Putamen (tissue), 1 donor: Measurements from ENCODE around the gene BACE2.
"Not testable (repeated sequence)": the region's sequence is repeated elsewhere in the genome, so short reads cannot be mapped to it uniquely, and the experiment has no call there.

Source experiments
- DNase-seq: peaks from one replicate; pipeline ENCODE4 v3.0.0-alpha.2; 2016; ENCODE audit warnings: low spot score

BACE2 gene

DNA sequence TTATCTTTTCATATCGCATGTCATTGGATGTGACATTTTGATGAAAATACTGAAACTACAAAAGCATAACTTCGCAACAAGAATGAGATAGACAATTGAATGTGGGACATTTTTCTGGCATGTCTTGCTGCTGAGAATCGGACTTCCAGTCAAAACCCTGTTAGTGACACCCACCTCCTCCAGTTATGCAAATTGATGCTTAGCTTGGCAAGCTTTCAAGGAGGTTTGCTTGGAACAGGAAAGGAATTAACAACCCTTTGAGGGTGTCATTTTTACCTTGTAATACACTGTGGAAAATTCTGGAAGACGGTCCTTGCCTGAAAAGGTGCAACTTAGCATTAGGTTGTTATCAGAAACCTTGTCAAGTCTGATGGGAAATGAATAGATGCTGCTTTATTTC, 109.9 kb downstream of the BACE2 start:
- DNase-seq, result no peak

DNA sequence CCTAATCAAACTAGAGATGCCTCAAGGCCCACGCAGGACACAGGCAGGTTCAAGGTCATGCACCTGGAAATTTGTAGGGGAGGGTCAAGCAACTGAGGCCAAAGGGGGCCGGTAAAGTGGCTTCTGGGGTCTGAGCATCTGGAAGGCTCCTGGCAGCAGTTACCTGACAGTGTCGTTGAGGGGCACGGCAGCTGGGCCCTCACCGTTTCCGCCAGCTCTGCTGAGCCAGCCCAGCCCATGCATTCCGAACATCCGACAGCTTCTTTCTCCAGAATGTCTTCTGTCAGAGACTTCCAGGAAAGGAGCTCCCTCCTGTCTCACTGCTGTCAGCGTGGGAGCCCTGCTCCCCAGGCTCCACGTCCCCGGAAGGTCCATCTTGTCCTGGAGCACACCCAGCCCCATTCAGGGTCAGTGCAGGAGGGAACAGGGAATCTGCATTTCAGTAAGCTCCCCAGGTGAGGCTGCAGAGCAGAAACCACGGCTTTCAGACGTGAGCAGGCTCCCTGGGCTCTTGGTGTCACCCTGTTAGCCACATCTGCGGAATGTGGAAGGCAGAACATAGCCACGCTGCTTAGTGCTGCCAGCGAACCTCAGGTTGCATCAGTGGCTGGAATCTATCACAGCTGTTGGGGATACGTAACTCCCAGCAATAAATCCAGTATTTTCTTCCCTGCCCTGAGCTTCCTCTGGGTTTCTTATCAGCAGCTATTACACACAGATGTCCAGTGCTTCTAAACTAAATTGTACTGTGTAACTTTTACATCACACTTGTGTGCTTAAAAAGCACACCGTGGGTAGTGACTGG, 112.4 kb downstream of the BACE2 start:
- no peak for DNase-seq

DNA sequence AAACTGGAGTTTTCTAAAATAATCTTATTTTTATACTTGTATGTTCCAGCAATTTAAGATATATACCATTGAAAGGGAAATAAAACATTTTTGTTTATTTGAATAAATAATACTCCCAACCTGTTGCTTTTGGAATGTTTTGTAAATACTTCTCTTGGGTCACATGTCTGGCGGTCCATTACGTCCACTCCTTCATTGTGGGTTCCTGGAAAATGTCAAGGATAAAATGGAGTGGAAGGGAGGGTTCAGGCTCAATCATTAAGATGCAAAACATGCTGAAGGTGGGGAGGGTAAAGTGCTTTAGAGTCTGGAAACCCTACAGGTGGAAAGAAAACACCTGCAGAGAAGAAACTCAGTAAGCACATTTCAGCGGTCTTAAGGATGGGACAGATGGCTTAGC, 114.5 kb downstream of the BACE2 start:
- no peak for DNase-seq

- peak; percentile 51 for DNase-seq
These were observed 115.4 kb downstream of the BACE2 start for GRCh38 chr21:41283211-41283818.

- no peak for DNase-seq
These were observed 121.5 kb downstream of the BACE2 start for GRCh38 chr21:41289431-41289830.

- DNase-seq, result no peak
These were observed 122.3 kb downstream of the BACE2 start for GRCh38 chr21:41290106-41290799.

DNA sequence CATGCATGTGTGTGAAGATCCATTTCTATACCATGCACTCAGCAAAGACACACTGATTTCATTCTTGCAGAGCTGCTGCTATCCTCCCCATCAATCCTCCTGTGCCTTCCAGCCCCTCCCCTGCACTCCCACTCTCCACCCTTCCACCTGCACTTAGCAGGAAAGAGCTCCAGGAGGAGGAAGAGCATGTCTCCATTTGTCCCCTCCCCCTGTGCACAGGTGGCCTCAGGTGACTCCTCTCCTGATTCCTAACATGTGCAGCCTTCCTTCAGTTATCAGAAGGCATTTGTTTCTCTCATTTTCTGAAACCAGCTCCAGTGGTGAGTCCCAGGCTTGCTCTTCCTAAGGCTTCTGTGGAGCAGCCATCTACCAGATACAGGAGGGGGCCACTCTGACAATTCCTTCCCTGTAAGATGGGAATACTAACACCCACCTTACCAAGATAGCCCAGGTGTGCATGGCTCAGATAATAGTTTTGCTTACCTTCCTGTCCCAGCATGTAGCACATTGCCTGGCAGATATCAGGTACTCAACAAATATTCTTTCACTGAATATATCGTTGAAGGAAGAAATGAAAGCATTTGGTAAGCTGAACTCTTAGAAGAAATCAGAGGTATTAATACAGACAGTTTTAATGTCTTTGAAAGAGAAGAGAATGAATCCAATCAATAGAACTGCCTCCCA, 126.7 kb downstream of the BACE2 start:
- DNase-seq, result peak; percentile 37

DNA sequence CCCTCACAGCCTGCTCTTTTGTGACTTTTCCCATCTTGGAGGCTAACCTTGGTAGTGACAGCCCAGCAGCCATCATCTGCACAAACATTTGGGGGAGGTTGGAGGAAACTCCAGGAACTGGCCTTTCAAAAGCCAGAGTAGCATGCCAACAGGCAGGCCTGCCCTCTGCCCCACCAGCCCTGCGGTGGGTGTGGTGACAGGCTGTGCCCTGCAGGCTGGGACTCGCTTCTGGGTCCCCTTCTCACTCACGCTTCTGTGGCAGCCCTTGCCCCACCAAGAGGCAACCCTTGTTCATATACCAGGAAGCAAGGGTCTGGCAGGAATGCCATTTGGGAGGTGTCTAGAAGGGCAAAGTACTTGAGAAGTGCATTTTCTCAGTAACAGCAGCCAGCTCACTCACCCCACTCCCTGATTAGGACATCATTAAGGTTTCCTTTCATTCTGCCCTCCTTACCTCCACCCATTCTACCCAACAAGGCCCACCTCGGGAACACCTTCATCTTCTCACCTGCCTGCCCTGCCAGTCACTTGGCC, 127.8 kb downstream of the BACE2 start:
- no peak for DNase-seq

DNA sequence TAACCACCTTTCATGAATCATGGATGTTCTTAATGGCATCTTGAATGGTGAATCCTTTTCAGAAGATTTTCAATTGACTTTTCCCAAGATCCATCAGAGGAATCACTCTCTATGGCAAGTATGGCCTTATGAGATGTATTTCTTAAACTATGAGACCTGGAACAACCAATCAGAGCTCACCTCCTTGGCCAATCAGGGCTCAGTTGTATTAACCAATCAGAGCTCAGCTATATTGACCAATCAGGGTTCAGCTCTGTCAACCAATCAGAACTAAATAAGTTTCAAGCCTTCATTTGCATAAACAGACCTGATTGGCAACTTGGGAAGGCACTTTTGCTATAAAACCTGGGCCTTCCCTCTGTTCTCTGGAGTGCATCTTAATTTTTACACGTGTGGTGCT, 135.0 kb downstream of the BACE2 start:
- no peak for DNase-seq

DNA sequence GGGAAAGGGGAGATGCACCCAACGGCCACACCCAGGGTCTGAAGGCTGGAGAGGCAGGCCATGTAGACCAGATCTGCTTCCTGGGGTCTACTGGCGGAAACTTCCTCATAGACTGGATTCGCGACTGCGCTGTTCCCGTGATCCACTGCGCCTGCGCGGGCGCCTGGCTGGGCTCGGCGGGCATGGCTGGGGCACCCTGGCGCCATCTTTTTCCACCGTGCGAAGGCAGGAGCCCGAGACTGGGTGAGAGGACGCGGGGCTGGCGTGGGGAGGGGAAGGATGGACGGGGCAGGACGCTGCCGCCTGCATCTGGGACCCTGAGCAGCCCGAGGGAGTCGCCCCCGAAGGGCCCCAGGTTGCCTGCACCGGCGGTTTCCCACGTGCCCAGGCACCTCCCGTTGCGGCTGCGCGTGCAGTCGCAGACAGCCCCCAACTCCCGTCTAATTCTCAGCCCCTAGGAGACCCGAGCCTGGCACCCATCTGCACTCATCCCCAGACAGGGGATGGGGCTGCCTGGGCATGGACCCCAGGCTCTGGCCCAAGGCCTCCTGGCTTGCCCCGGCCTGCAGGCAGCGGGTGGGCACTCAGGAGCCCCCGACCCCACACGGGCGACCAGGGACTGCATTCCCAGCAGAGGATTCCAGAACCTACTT, 136.2 kb downstream of the BACE2 start:
- no peak for DNase-seq

DNA sequence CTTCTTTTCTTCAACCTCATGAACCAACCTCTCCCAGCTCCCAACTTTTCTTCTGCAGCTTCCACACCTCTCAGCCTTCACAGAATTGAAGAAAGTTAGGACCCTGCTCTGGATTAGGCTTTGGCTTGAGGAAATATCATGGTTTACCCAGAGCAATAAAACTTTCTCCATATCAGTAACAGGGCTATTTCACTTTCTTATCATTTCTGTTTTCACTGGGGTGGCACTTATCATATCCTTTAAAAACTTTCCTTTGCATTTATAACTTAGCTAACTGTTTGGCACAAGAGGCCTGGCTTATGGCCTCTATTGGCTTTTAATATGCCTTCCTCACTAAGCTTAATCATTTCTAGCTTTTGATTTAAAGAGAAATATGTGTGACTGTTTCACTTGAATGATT, 139.3 kb downstream of the BACE2 start:
- no peak for DNase-seq

DNA sequence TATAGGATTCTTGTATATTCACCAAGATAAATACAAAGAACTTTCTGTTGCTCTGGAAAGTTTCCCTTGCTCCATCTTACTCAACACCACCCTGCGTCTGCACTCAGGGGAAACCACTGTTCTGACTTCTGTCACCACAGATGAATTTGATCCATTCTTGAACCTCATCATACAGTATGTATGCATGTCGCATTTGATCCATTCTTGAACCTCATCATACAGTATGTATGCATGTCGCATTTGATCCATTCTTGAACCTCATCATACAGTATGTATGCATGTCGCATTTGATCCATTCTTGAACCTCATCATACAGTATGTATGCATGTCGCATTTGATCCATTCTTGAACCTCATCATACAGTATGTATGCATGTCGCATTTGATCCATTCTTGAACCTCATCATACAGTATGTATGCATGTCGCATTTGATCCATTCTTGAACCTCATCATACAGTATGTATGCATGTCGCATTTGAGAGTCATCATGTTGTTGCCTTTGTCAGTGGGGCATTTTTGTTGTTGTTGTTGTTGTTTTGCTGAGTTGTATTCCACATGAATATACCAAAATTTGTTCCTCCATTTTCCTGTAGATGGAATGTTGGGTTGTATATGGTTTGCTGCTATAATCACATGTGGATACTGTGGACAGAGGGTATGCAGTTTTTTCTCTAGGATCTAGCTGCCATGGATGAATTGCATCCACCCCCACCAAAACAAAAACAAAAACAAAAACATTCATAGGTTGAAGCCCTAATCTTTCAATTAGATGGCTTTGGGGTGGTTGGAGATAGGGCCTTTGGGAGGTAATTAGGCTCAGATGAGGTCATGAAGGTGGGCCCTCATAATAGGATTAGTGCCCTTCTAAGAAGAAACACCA, 145.6 kb downstream of the BACE2 start:
- not testable (repeated sequence) for DNase-seq

DNA sequence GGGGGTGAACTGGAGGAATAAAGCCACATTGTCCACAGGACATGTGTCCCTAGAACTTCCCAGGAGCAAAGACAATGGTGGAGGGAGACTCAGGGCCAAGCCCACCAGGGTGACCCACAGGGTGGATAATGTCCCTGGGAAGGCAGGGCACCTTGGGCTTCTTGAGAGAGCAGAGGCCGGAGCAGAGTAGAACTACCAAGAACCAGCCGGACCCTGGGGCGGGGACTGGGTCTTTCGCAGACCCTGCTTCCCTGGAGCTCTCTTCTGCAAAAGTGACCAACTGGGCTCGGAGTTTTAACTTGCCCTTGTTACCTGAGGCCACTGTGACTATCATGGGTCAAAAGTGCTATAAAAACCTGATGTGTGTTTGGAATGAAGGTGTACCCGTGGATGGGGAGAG, 147.8 kb downstream of the BACE2 start:
- DNase-seq, result no peak

DNA sequence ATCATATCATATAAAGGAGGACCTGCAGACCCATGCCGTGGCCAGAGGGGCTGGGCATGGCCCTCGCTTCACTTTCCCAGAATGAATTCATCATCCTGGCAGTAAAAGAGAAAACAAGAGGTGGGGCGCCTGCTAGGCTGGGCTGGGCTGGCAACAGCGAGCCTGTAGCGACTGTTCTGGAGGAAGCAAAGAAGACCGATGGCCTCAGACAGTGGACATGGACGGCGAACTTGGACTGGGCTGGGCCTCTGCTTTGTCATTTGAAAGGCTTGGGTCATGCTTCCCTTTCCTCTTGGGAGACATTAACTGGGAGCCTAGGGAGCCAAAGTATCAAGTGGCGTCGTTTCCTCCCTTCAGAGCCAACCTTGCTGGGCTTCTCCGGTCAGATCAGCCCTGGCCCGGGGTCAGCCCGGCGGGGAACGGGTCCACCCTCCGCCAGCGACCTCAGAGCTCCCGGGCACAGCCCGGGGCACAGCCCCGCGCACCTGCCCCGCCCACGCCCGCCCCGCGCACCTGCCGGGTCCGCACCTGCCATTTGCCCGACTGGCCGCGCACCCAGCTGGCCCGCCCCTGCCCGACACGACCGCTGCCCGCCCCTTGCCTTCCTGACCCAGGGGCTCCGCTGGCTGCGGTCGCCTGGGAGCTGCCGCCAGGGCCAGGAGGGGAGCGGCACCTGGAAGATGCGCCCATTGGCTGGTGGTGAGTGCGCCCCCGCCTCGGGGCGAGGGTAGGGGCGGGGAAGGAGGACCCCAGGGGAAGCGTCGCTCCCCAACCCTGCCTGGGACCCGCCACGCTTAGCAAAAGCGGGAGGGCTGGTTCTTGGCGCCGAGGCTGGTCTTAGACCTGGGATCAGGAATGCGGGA, 148.5 kb downstream of the BACE2 start, which contains the start of gene FAM3B:
FAM3B (plus strand) TSS at position 602 of the 863 bp plus-strand sequence; CDS start at position 681, 79 bp downstream.
- no peak for DNase-seq

DNA sequence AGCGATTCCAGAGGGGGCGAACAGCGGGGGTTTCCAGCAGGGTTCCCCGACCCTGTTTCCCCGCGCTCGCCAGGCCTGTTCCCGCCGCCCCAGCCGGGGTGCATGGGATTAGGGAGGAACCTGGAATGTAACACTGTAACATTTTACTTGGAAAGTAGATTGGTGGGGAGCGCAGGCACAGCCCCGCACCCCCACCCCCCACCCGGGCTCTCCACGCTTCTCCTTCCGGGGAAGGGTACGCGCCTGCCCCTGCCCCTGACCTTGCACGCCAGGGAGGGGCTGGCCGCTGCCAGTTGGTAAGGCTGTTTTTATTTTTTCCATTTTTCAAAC, 149.1 kb downstream of the BACE2 start:
- DNase-seq, result no peak

- DNase-seq, result no peak
These were observed 149.5 kb downstream of the BACE2 start for GRCh38 chr21:41317458-41317857.

- DNase-seq, result no peak
These were observed 150.3 kb downstream of the BACE2 start for GRCh38 chr21:41318218-41318617.

- no peak for DNase-seq
These were observed 151.3 kb downstream of the BACE2 start for GRCh38 chr21:41319273-41319672.

- DNase-seq, result no peak
These were observed 153.4 kb downstream of the BACE2 start for GRCh38 chr21:41321211-41321907.
